Uterus (tissue), 4 donors: ENCODE measurements around the gene SPRING1. TPM values are rescaled to one million over a fixed set of nuclear protein-coding genes. Genes with fewer than 3 reads are reported as not detected.

Source experiments
- DNase-seq, 2 donors: peaks; one replicate each; pipeline ENCODE4 v3.0.0-alpha.2; 2019 to 2020
- H3K27ac ChIP-seq, 2 donors: fragments of 200-600 bp; sonication (generic); 1 replicate in 1 of 2; 2 replicates in 1 of 2; pipeline ENCODE4 v1.5.1; 2016 to 2018
- H3K27me3 ChIP-seq, 2 donors: fragments of 200-600 bp; sonication (generic); one replicate each; pipeline ENCODE4 v1.5.1; 2018 to 2019; ENCODE audit warnings: control low read depth in 1 of 2
- H3K36me3 ChIP-seq, 2 donors: fragments of 200-600 bp; sonication (generic); one replicate each; pipeline ENCODE4 v1.5.1; 2019; ENCODE audit warnings: control low read depth in 1 of 2
- H3K4me1 ChIP-seq, 2 donors: fragments of 200-600 bp; sonication (generic); one replicate each; pipeline ENCODE4 v1.5.1; 2018 to 2019; ENCODE audit warnings: control low read depth in 1 of 2
- H3K4me3 ChIP-seq, 2 donors: fragments of 200-600 bp; sonication (generic); 1 replicate in 1 of 2; 2 replicates in 1 of 2; pipeline ENCODE4 v1.5.1; 2018 to 2019; ENCODE audit warnings: mild to moderate bottlenecking in 1 of 2
- H3K9me3 ChIP-seq, 2 donors: fragments of 200-600 bp; sonication (generic); one replicate each; pipeline ENCODE4 v1.5.1; 2019; ENCODE audit warnings: control low read depth in 1 of 2
- CTCF ChIP-seq, 4 experiments: fragments of 200-600 bp in 2 of 4; fragments of 450-650 bp in 2 of 4; sonication (generic) in 2 of 4; IDR thresholded peaks; one replicate each; pipeline ENCODE4 v1.5.1; 2016 to 2019; ENCODE audit warnings: antibody characterized with exemption in 4 of 4, mild to moderate bottlenecking in 2 of 4, moderate library complexity in 1 of 4
- POLR2A ChIP-seq, 2 donors: fragments of 450-650 bp; IDR thresholded peaks; one replicate each; pipeline ENCODE4 v1.6.1; 2016; ENCODE audit warnings: antibody characterized with exemption in 2 of 2, mild to moderate bottlenecking in 1 of 2, moderate library complexity in 1 of 2
- intact Hi-C: fragments of 100-400 bp; cut with DNase I; formaldehyde crosslinking; loops from one replicate; pipeline ENCODE4 v1.15.1; 2023; ENCODE audit warnings: low total_unique reads
- total RNA-seq, 4 donors: library from RNA; depleted of rRNA in 3 of 4; stranded (reverse); fragments of >200 nt in 3 of 4; gene quantifications; one replicate each; pipeline versions ENCODE4 v1.1.0 to v1.2.4, GENCODE V29; 2014 to 2023
- donor health status: DM: yes; HTN: yes; CAD: no.

Gene SPRING1
- total RNA-seq, 4 donors from 2014 or later = 14.3 to 26.2 (median 20.2) TPM

- intact Hi-C loops = no loop called here
- Histone ChIP-seq H3K27ac (peak overlapping the region; percentile 18 to 27), H3K9me3 (no peaks in the 10 kb centered on the region), H3K4me3 (no peak overlapping the region), H3K27me3 (no peaks in the 10 kb centered on the region), H3K4me1 (no peaks in the 10 kb centered on the region), H3K36me3 (no peaks in the 10 kb centered on the region)
- TF ChIP-seq POLR2A (IDR thresholded peaks at IDR 0.05) (no peak), CTCF (IDR thresholded peaks at IDR 0.05) (no peak)
- peak; percentile 65 to 77 for DNase-seq
Measured at GRCh38 chr12:116717466-116718437, 20.1 kb downstream of the SPRING1 start.

- no peak for DNase-seq
Measured at GRCh38 chr12:116714175-116714574, 23.7 kb downstream of the SPRING1 start.

GRCh38 chr12:116713527-116713926 lies 24.3 kb downstream of the SPRING1 start:
- Histone ChIP-seq H3K27ac (no peak overlapping the region), H3K36me3 (no peaks in the 10 kb centered on the region), H3K27me3 (no peaks in the 10 kb centered on the region), H3K4me3 (no peak overlapping the region), H3K4me1 (no peaks in the 10 kb centered on the region), H3K9me3 (no peaks in the 10 kb centered on the region)
- intact Hi-C loops = no loop called here
- TF ChIP-seq POLR2A (IDR thresholded peaks at IDR 0.05) (no peak), CTCF (IDR thresholded peaks at IDR 0.05) (no peak)
- no peak for DNase-seq

More at GRCh38 chr12:116714175-116714574, 23.7 kb downstream of the SPRING1 start:
- H3K4me3 ChIP-seq = no peak overlapping the region
- H3K27ac ChIP-seq = no peak overlapping the region
- no peaks in the 10 kb centered on the region for H3K4me1 ChIP-seq
- no peak for TF ChIP-seq POLR2A (IDR thresholded peaks at IDR 0.05)
- no peak for TF ChIP-seq CTCF (IDR thresholded peaks at IDR 0.05)
- no peaks in the 10 kb centered on the region for H3K27me3 ChIP-seq
- no peaks in the 10 kb centered on the region for H3K36me3 ChIP-seq
- H3K9me3 ChIP-seq = no peaks in the 10 kb centered on the region
- intact Hi-C loops = no loop called here

GRCh38 chr12:116712458-116713303 lies 25.2 kb downstream of the SPRING1 start:
- no peak for DNase-seq
- H3K27me3 ChIP-seq = no peaks in the 10 kb centered on the region
- H3K4me3 ChIP-seq = no peak overlapping the region
- H3K36me3 ChIP-seq = no peaks in the 10 kb centered on the region
- TF ChIP-seq POLR2A (IDR thresholded peaks at IDR 0.05) (no peak), CTCF (IDR thresholded peaks at IDR 0.05) (no peak)
- intact Hi-C loops = no loop called here
- no peaks in the 10 kb centered on the region for H3K4me1 ChIP-seq
- no peak overlapping the region for H3K27ac ChIP-seq
- no peaks in the 10 kb centered on the region for H3K9me3 ChIP-seq
